GM19467 (cell line): ENCODE data around the gene CWF19L2.
"Not testable (repeated sequence)": the region's sequence is repeated elsewhere in the genome, so short reads cannot be mapped to it uniquely, and the experiment has no call there.

ENCODE experiments used
- ATAC-seq: cut with Tn5 transposase; IDR thresholded peaks from one replicate; pipeline ENCODE4 v1.9.1; 2021; ENCODE audit warnings: mild to moderate bottlenecking, moderate library complexity; ENCODE audit not compliant: unreplicated experiment

Gene CWF19L2

GRCh38 chr11:107457558-107458271 lies at the start of gene CWF19L2:
Gene CWF19L2 (minus strand): TSS chr11:107457825. CDS start chr11:107457816, 9 bp downstream.
- ATAC-seq = peak; percentile 98

GRCh38 chr11:107505647-107506225 lies 48.1 kb upstream of the CWF19L2 start:
- no peak for ATAC-seq

- ATAC-seq = no peak
Observed at GRCh38 chr11:107504981-107505380, 47.4 kb upstream of the CWF19L2 start.

GRCh38 chr11:107501713-107502112 lies 44.1 kb upstream of the CWF19L2 start:
- ATAC-seq = no peak

GRCh38 chr11:107497371-107497770 lies 39.7 kb upstream of the CWF19L2 start:
- not testable (repeated sequence) for ATAC-seq

GRCh38 chr11:107496011-107496410 lies 38.4 kb upstream of the CWF19L2 start:
- no peak for ATAC-seq

GRCh38 chr11:107494055-107494454 lies 36.4 kb upstream of the CWF19L2 start:
- ATAC-seq = no peak

GRCh38 chr11:107493117-107493516 lies 35.5 kb upstream of the CWF19L2 start:
- no peak for ATAC-seq

GRCh38 chr11:107490836-107491235 lies 33.2 kb upstream of the CWF19L2 start:
- ATAC-seq = no peak

- no peak for ATAC-seq
Observed at GRCh38 chr11:107482234-107482633, 24.6 kb upstream of the CWF19L2 start.

GRCh38 chr11:107478922-107479321 lies 21.3 kb upstream of the CWF19L2 start:
- no peak for ATAC-seq

GRCh38 chr11:107477820-107478219 lies 20.2 kb upstream of the CWF19L2 start:
- no peak for ATAC-seq

- ATAC-seq = no peak
Observed at GRCh38 chr11:107473792-107474191, 16.2 kb upstream of the CWF19L2 start.

GRCh38 chr11:107472966-107473365 lies 15.3 kb upstream of the CWF19L2 start:
- ATAC-seq = no peak

- ATAC-seq = no peak
Observed at GRCh38 chr11:107468596-107468995, 11.0 kb upstream of the CWF19L2 start.

- no peak for ATAC-seq
Observed at GRCh38 chr11:107467696-107468095, 10.1 kb upstream of the CWF19L2 start.

GRCh38 chr11:107466275-107466866 lies 8.7 kb upstream of the CWF19L2 start:
- ATAC-seq = not testable (repeated sequence)

- peak; percentile 33 for ATAC-seq
Observed at GRCh38 chr11:107457205-107457557, 444 bp downstream of the CWF19L2 start.

GRCh38 chr11:107453594-107454286 lies 3.9 kb downstream of the CWF19L2 start:
- no peak for ATAC-seq

- no peak for ATAC-seq
Observed at GRCh38 chr11:107446822-107447431, 10.7 kb downstream of the CWF19L2 start.

- ATAC-seq = no peak
Observed at GRCh38 chr11:107442715-107443215, 14.9 kb downstream of the CWF19L2 start.
